T-helper 9 cell (primary cell): Measurements from ENCODE around the gene SFI1.
"Not testable (repeated sequence)": the region's sequence is repeated elsewhere in the genome, so short reads cannot be mapped to it uniquely, and the experiment has no call there.

Experiments
- DNase-seq: peaks from one replicate; pipeline ENCODE4 v3.0.0-alpha.2; 2020

SFI1 gene

GRCh38 chr22:31556627-31557203, 60.4 kb downstream of the SFI1 start:
- no peak for DNase-seq

GRCh38 chr22:31558546-31558945, 62.2 kb downstream of the SFI1 start:
- DNase-seq, result not testable (repeated sequence)

GRCh38 chr22:31561238-31561887, 65.0 kb downstream of the SFI1 start:
- DNase-seq, result peak; percentile 5

GRCh38 chr22:31561970-31562369, 65.6 kb downstream of the SFI1 start:
- DNase-seq, result no peak

GRCh38 chr22:31566484-31566883, 70.1 kb downstream of the SFI1 start:
- no peak for DNase-seq

GRCh38 chr22:31567196-31567595, 70.9 kb downstream of the SFI1 start:
- DNase-seq, result no peak

- DNase-seq, result no peak
These were observed 71.4 kb downstream of the SFI1 start for GRCh38 chr22:31567702-31568101.

GRCh38 chr22:31569126-31569525, 72.8 kb downstream of the SFI1 start:
- DNase-seq, result no peak

- DNase-seq, result no peak
These were observed 76.6 kb downstream of the SFI1 start for GRCh38 chr22:31572939-31573338.

GRCh38 chr22:31574055-31574670, 77.8 kb downstream of the SFI1 start:
- no peak for DNase-seq

- DNase-seq, result no peak
These were observed 78.9 kb downstream of the SFI1 start for GRCh38 chr22:31575190-31575589.

GRCh38 chr22:31577711-31578110, 81.4 kb downstream of the SFI1 start:
- DNase-seq, result no peak

- DNase-seq, result no peak
These were observed 81.8 kb downstream of the SFI1 start for GRCh38 chr22:31578171-31578570.

GRCh38 chr22:31579835-31580242, 83.5 kb downstream of the SFI1 start:
- DNase-seq, result no peak

- DNase-seq, result no peak
These were observed 87.6 kb downstream of the SFI1 start for GRCh38 chr22:31583861-31584485.

GRCh38 chr22:31584804-31585160, 88.4 kb downstream of the SFI1 start:
- DNase-seq, result no peak

- DNase-seq, result no peak
These were observed 89.0 kb downstream of the SFI1 start for GRCh38 chr22:31585161-31585859.

GRCh38 chr22:31586137-31586920, 90.0 kb downstream of the SFI1 start:
- DNase-seq, result no peak

GRCh38 chr22:31588970-31589675, 92.8 kb downstream of the SFI1 start:
- DNase-seq, result no peak

GRCh38 chr22:31590161-31590560, 93.8 kb downstream of the SFI1 start:
- not testable (repeated sequence) for DNase-seq

- DNase-seq, result no peak
These were observed 98.9 kb downstream of the SFI1 start for GRCh38 chr22:31595271-31595670.
